ENCODE data around the gene XXYLT1. TPM values are rescaled to one million over a fixed set of nuclear protein-coding genes. Genes with fewer than 3 reads are reported as not detected.
"Not testable (repeated sequence)": the region's sequence is repeated elsewhere in the genome, so short reads cannot be mapped to it uniquely, and the experiment has no call there.

Gene XXYLT1
- total RNA-seq, 1 donor from 2014 or later = 22.3 TPM

DNA sequence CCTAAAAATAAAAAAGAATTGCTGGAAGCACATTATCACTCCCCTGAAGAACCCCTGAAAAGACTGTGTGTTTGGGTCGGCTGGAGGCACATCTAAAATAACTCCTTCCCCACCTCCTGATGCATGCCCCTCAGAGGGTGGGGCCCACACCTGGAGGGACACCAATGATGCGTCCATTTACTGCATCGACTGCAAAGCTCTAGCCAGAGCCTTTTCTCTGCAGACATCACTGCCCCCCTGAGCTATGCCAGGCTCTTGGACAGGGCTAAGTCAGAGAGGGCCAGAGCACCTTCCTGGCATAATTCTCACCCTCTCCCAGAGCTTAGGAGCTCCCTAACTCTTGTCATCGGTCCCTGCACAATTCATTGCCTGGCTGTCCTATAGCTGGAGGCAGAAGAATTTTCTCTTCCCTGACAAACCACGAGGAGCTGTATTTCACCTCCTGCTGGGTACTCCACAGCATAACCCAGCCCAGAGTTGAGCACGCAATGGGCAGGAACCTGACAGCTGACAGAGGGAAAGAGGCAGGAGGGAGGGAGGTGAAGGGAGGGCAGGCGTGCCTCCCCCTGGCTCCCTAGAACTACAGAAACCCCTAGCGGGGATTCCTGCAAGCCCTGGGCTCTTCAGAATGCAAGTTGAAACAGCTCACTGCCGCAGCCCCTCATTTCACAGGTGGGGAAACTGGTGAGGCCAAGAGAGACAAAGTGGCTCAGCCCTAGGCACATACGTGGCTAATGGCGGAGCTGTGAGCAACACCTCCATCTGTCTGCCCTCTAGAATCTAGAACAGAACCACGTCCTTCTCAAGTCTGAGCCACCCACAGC lies 46.6 kb downstream of the XXYLT1 start:
- Mint-ChIP-seq H3K36me3 (ENCODE audit: unreplicated experiment) (peaks cover 7% of the 10 kb centered on the region), H3K9me3 (ENCODE audit: unreplicated experiment) (peaks cover 7% of the 10 kb centered on the region), H3K27ac (ENCODE audit: unreplicated experiment) (no peak overlapping the region), H3K27me3 (ENCODE audit: unreplicated experiment) (peaks cover 7% of the 10 kb centered on the region), H3K4me1 (ENCODE audit: low read depth, unreplicated experiment) (no peaks in the 10 kb centered on the region), H3K4me3 (ENCODE audit: unreplicated experiment) (no peak overlapping the region)
- TF ChIP-seq, protein P1, sequence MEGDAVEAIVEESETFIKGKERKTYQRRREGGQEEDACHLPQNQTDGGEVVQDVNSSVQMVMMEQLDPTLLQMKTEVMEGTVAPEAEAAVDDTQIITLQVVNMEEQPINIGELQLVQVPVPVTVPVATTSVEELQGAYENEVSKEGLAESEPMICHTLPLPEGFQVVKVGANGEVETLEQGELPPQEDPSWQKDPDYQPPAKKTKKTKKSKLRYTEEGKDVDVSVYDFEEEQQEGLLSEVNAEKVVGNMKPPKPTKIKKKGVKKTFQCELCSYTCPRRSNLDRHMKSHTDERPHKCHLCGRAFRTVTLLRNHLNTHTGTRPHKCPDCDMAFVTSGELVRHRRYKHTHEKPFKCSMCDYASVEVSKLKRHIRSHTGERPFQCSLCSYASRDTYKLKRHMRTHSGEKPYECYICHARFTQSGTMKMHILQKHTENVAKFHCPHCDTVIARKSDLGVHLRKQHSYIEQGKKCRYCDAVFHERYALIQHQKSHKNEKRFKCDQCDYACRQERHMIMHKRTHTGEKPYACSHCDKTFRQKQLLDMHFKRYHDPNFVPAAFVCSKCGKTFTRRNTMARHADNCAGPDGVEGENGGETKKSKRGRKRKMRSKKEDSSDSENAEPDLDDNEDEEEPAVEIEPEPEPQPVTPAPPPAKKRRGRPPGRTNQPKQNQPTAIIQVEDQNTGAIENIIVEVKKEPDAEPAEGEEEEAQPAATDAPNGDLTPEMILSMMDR (IDR thresholded peaks at IDR 0.05; ENCODE audit: partially characterized antibody, unreplicated experiment) = no peak
- no peak for DNase-seq

DNA sequence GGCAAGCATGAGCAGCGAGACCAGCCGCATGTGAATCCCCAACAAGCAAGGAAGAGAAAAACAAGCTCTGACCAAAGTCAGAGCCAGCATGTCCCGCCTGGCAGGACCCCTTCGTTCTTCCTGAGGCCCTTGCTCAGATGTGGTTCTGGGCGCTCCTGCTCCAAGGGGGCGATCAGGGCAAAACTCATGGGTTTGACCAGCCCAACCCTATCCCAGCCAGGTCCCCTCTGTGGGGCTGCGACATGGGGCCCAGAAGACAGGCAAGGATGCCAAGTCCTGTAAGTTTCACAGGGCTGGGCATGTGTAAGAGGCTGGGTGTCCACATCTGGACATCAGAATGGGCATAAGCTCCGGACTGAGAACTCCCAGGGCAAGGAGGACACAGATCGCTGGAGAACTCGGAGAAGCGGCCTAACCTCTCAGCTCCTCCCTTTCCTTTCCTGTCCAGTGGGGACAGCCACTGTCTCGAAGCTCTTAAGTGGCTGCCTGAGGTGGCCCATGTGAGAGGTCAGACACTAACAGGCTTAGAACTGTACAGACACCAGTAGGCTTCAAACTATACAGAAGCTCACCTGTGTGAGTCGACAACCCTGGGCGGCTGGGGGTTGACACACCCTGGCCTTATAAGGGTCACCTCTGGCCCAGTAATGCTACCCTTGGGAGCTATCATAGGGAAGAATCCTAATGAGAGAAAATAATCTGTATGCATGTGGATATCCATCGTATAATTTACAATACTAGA lies 48.9 kb downstream of the XXYLT1 start:
- Mint-ChIP-seq H3K27me3 (ENCODE audit: unreplicated experiment) (no peaks in the 10 kb centered on the region), H3K36me3 (ENCODE audit: unreplicated experiment) (peaks cover 5% of the 10 kb centered on the region), H3K4me1 (ENCODE audit: low read depth, unreplicated experiment) (no peaks in the 10 kb centered on the region), H3K9me3 (ENCODE audit: unreplicated experiment) (peaks cover 7% of the 10 kb centered on the region), H3K4me3 (ENCODE audit: unreplicated experiment) (no peak overlapping the region), H3K27ac (ENCODE audit: unreplicated experiment) (no peak overlapping the region)
- TF ChIP-seq, protein P1 (IDR thresholded peaks at IDR 0.05; ENCODE audit: partially characterized antibody, unreplicated experiment) = no peak
- DNase-seq = no peak

DNA sequence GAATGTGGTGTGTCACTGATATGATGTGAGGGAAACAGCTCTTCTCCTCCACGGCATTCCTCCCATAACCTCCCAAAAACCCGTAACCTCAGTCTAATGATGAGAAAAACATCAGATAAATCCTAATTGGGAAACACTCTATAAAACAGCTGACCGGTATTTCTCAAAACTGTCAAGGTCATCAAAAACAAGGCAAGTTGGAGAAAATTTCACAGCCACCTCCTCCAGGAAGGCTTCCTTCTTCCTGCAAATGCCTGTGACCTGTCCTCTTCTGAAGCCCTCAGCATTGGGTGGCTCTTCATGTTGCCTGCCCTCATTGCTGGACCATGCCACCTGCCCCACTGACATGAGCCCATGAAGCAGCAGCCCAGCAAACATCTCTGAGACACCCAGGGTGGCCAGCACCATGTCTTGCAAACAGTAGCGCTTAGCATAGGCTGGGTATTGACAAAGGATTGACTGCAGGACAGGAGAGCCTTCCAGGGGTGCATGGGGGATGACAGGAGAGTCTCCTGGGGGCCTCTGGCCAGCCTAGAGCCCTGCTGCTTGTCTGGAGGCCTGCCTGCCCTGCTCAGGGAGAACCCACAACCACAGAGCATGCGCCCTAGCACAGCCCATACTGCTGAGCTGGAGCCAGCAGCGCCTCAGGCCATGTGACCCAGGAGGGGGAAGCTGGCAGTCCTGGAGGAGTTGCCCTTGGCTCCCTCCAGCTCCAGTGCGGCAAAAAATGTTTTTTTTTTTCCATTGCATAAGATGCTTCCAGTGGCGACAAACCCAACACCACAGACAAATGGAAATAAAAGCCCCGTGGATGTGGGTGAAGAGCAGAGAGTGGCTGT lies 49.7 kb downstream of the XXYLT1 start:
- Mint-ChIP-seq H3K4me1 (ENCODE audit: low read depth, unreplicated experiment) (no peaks in the 10 kb centered on the region), H3K4me3 (ENCODE audit: unreplicated experiment) (no peak overlapping the region), H3K36me3 (ENCODE audit: unreplicated experiment) (peaks cover 4% of the 10 kb centered on the region), H3K27me3 (ENCODE audit: unreplicated experiment) (no peaks in the 10 kb centered on the region), H3K27ac (ENCODE audit: unreplicated experiment) (no peak overlapping the region), H3K9me3 (ENCODE audit: unreplicated experiment) (peaks cover 7% of the 10 kb centered on the region)
- TF ChIP-seq, protein P1 (IDR thresholded peaks at IDR 0.05; ENCODE audit: partially characterized antibody, unreplicated experiment) = no peak
- no peak for DNase-seq

DNA sequence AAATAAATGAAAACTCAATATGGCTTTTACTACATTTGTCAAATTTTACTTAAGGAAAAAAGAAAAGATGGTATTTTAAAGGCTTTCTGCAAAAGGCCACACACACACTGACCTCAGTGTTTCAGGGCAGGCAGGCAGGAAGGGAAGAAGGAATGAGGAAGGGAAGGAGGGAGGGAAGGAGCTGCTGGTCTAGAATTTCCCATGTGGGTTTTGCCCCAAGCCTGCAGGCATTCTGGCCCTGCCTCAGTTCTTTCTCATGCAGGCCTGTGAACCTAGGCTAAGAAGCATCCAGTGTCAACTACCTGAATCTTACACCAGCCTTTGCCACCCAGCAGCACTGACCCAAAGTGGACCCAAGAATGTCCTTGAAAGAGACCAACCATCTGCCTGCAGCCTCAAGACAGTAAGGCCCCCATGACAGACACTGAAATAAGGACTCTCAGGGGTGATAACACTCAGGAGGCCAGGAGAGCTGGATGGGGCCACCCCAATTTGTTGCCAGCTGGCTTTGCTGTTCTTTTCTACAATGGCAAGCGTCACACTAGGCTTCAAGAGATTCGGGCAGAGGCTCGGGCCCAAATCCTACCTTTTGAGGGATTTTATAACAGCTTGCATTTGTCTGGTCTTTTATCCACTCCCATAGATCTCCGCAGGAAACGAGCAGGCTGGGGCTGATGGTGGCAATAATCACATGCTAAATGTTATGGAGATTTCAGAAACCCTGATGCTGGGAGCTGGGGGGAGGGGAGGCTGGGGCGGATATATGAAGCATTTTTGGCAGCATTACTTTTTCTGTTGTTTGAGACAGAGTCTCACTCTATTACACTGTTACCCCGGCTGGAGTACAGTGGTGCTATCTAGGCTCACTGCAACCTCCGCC lies 51.4 kb downstream of the XXYLT1 start:
- Mint-ChIP-seq H3K27me3 (ENCODE audit: unreplicated experiment) (peaks cover 1% of the 10 kb centered on the region), H3K27ac (ENCODE audit: unreplicated experiment) (no peak overlapping the region), H3K9me3 (ENCODE audit: unreplicated experiment) (peaks cover 5% of the 10 kb centered on the region), H3K4me1 (ENCODE audit: low read depth, unreplicated experiment) (no peaks in the 10 kb centered on the region), H3K4me3 (ENCODE audit: unreplicated experiment) (no peak overlapping the region), H3K36me3 (ENCODE audit: unreplicated experiment) (no peaks in the 10 kb centered on the region)
- TF ChIP-seq, protein P1 (IDR thresholded peaks at IDR 0.05; ENCODE audit: partially characterized antibody, unreplicated experiment) = no peak
- DNase-seq = no peak

DNA sequence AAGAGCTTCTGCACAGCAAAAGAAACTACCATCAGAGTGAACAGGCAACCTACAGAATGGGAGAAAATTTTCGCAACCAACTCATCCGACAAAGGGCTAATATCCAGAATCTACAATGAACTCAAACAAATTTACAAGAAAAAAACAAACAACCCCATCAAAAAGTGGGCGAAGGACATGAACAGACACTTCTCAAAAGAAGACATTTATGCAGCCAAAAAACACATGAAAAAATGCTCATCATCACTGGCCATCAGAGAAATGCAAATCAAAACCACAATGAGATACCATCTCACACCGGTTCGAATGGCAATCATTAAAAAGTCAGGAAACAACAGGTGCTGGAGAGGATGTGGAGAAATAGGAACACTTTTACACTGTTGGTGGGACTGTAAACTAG lies 52.6 kb downstream of the XXYLT1 start:
- not testable (repeated sequence) for DNase-seq; H3K4me3 Mint-ChIP-seq (ENCODE audit: unreplicated experiment); H3K9me3 Mint-ChIP-seq (ENCODE audit: unreplicated experiment); H3K4me1 Mint-ChIP-seq (ENCODE audit: low read depth, unreplicated experiment); H3K27me3 Mint-ChIP-seq (ENCODE audit: unreplicated experiment); H3K27ac Mint-ChIP-seq (ENCODE audit: unreplicated experiment); H3K36me3 Mint-ChIP-seq (ENCODE audit: unreplicated experiment)

DNA sequence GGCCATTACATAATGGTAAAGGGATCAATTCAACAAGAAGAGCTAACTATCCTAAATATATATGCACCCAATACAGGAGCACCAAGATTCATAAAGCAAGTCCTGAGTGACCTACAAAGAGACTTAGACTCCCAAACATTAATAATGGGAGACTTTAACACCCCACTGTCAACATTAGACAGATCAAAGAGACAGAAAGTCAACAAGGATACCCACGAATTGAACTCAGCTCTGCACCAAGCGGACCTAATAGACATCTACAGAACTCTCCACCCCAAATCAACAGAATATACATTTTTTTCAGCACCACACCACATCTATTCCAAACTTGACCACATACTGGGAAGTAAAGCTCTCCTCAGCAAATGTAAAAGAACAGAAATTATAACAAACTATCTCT lies 55.4 kb downstream of the XXYLT1 start:
- not testable (repeated sequence) for H3K4me3 Mint-ChIP-seq (ENCODE audit: unreplicated experiment); DNase-seq; H3K9me3 Mint-ChIP-seq (ENCODE audit: unreplicated experiment); H3K27me3 Mint-ChIP-seq (ENCODE audit: unreplicated experiment); H3K27ac Mint-ChIP-seq (ENCODE audit: unreplicated experiment); H3K4me1 Mint-ChIP-seq (ENCODE audit: low read depth, unreplicated experiment); H3K36me3 Mint-ChIP-seq (ENCODE audit: unreplicated experiment)

All from glutamatergic neuron (in vitro differentiated cells).